NCI-H748 (cell line): ENCODE results near the gene C20orf204.

Experiments
- DNase-seq: peaks from one replicate; lab custom pipeline; 2025; ENCODE audit not compliant: unreplicated experiment; lab: John Stamatoyannopoulos, UW

The C20orf204 gene

DNA sequence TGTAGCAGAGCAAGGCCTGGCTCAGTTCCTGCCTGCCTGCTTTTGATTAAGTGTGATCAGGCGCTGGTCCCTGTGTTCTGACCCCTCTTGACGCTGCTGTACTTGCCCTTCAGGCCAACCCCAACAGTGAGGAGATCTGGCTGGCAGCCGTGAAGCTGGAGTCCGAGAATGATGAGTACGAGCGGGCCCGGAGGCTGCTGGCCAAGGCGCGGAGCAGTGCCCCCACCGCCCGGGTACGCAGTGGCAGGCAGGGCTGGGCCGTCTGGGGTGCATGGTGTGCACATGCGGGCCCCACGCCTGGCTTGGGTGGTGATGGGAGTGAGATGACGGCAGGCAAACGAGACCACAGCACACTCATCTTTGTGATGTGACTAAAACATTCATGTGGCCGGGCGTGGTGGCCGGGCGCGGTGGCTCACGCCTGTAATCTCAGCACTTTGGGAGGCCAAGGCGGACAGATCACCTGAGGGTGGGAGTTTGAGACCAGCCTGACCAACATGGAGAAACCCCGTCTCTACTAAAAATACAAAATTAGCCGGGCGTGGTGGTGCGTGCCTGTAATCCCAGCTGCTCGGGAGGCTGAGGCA is 10.1 kb upstream of the C20orf204 start:
- DNase-seq: no peak

GRCh38 chr20:64027981-64028685 is 7.8 kb upstream of the C20orf204 start:
- no peak for DNase-seq

- no peak for DNase-seq
Observed at GRCh38 chr20:64029293-64030117, 6.5 kb upstream of the C20orf204 start.

GRCh38 chr20:64030371-64031134 is 5.4 kb upstream of the C20orf204 start:
- no peak for DNase-seq

- DNase-seq: no peak
Observed at GRCh38 chr20:64031822-64032314, 4.1 kb upstream of the C20orf204 start.

DNA sequence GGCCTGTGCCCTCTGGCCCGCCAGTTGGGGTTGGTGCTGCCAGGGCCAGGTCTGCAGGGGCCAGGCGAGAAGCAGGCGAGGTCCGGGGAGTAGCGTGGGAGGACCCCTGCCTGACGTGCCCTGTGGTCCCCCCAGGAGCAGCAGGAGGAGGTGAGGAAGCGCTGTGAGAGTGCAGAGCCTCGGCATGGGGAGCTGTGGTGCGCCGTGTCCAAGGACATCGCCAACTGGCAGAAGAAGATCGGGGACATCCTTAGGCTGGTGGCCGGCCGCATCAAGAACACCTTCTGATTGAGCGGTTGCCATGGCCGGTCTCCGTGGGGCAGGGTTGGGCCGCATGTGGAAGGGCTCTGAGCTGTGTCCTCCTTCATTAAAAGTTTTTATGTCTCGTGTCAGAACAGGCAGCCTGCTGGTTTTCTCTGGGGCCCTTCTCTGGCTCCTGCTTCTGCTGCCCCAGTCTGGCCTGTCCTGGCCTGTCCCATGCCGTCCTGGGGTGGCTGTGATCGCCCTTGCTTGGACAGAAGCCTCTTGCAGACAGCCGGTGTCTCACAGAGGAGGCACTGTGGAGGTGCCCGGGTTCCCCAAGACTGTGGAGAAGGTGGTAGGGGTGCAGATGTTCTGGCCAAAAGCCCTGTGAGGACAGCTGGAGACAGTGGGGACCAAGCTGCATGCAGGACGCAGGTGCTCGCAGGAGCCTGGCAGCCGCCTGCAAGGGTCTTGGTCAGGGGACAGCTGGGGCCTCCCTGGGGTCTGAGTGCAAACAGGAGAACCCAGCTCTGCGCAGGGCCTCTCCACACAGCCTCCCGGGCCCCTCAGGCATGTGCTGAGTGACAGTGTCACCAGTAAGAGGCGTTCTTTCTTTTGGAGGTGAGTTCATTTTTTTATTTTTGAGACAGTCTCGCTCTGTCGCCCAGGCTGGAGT is 3.0 kb upstream of the C20orf204 start:
- no peak for DNase-seq

GRCh38 chr20:64033981-64034493 is 1.9 kb upstream of the C20orf204 start:
- DNase-seq: no peak

DNA sequence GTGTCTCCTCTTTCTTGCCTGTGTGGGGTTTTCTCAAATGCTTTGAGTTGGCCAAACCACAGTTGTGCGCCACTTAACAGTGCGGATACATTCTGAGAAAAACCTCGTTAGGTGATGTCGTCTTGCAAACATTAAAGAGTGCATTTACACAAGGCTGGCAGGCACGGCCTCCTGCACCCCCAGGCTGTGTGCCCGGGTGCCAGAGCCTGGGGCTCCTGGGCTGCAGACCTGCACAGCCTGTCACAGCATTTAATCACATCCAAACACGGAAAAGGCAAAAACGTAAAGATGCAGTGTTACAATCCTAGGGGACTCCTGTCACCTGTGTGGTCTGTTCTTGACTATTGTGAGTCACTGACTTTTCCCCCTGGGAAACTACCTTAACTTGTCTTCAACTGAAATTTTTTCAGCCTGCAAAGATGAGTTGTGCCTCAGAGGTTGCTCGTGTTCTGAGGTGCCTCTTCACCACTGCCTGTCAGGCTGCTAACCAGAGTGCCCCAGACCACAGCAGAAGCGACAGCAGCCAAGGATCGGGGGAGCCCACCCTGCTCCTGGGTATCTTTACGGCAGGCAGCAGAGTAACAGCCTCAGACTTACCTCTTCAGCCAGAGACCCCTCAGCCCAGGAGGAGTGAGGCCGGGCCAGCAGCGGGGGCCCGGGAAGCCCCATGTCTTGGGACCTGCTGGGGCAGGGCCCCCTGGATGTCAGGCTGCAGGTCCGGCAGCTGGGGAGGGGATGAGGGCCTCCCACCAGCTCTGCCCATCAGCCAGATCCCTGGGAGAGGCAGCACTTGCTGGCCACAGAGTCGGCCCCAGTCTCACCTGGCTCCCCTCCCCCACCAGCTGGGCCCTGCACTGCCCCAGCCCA is 683 bp upstream of the C20orf204 start:
- no peak for DNase-seq

- DNase-seq: no peak
Observed at GRCh38 chr20:64036346-64037198, 590 bp downstream of the C20orf204 start.

GRCh38 chr20:64037199-64037497 is 1.2 kb downstream of the C20orf204 start:
- no peak for DNase-seq

DNA sequence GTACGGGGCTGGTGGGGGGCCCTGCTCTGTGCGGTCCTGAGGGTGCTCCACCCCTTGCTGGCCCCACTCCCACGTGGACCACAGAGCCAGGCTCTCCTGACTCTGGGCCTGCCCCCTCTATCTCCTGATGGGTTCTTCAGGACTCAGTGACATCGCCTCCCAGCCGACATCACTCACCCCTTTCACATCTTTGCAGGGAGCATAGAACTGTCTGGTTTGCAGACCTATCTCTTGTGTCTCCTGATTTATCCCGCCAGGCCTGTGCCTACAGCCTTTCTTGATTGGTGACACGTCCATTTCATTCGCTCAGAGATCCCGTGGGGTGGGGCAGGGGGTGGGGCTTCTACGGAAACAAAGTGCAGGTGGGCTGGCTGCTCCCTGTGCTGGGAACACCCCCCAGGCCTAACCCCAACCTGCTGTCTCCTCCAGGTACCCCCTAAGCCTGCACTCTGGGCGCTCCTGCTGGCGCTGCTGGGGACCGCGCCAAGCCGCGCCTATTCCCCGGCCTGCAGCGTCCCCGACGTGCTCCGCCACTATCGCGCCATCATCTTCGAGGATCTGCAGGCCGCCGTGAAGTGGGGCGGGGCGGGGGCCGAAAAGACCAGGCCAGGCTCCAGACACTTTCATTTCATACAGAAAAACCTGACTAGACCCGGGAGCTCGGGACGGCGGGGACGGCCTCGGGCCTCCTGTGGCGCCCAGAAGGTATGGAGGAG is 1.7 kb downstream of the C20orf204 start:
- DNase-seq: peak; percentile 52

- DNase-seq: peak; percentile 40
Observed at GRCh38 chr20:64038224-64038564, 2.2 kb downstream of the C20orf204 start.

DNA sequence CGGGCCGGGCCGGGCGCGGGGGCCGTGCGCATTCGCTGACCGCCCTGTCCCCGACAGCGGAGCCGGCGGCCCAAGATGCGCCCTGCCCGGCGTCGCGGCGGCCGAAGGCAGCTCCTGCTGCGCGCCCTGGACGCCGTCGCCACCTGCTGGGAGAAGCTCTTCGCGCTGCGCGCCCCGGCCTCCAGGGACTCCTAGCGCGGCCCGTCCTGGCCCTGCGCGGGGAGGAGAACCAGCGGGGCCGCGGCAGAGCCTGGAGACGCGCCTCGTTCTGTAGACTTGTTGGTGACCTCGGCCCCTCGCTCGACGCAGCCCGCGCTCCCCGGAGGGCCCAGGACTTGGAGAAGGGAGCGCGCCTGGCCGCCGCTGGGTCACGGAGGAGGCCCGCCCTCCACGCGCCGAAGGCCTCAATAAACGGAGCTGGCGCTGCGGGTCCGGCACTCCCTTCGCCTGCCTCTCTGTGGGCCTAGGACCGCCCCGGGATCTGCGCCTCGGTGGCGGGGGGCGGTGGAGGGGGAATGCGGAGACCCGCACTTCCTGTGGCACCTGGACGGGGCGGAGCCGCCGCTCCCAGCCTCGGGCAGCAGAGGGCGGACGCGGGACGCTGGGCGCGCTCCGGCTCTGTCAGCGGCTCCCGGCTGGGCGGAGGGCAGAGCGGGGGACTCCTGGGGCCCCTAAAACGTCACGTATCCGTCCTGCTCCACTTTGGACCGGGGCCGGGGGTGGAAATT is 2.7 kb downstream of the C20orf204 start:
- peak; percentile 66 for DNase-seq

DNA sequence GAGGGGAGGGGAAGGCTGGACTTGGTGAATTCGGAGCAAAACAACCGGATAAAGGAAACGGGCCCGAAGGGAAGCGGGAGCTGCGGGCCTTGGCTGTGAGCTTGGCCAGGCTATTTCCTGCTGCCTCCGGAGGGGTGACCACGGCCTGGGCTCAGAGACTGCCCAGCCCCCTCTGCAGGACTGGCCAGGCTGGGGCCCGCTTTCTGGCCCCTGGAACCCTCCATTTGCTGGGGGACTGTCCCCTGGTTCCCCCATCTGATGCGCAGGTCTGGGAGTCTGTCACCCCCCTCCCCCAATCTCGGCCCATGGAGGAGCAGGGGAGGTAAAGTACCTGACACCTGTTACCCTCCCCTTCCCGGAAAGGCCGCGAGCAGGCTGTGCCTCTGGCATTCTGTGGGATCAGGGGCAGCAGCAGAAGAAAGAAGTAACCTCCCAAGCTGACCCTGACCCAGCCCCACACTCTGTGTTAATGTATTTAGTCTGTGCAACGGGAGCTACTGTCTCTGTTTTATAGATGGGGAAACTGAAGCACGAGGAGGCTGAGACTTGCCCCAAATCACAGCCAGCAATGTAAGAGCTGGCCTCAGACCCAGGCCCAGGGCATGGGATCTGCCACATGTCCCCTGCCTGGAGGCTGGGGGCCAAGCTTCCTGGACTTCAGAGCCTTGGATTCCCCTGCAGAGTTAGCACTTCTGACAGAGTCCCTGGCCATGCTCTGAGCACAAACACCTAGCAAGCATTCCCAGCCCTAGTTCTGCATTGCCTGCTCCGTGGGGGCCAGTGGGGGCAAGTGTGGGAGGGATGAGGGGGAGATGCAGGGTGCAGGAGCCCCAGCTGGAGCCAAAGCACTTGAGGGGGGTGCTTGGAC is 3.5 kb downstream of the C20orf204 start:
- no peak for DNase-seq

DNA sequence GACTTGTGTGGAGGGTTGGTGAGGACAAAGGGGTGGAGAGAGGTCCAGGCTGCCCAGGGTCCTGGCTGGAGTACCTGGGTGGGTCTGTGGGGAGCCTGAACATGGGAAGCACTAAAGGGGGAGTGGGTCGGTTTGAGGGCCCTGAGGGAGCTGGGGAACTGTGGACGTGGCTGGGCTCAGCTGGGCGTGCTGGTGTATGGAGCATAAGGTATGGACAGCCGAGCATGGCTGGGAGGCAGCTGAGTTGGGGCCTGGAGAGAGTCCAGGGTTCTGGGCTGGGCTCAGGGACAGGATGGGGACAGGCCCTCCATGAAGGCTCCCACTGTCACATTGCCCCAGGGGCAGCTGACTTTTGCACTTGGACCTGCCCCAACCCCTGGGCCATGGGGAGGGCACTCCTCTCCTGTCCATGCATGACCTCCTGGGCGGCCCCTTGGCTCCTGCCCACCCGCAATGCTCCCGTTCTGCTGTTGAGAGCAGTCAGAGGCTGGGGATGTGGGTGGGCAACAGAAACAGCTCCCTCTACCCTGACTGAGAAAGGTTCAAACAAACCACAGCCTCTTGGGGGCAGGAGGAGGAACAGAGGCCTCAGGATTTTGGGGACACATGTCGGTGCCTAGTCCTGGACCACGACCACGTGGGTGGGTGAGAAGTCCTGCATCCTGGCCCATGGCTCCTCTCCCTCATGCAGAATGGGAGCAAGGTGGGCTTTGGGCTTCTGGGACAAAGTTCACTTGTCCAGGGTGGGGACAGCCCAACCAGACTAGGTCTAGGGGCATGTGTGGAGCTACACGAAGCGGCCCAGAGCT is 4.5 kb downstream of the C20orf204 start:
- no peak for DNase-seq
